Breast epithelium (tissue), 3 donors: ENCODE data around the gene WNT3.

Experiments used
- POLR2A ChIP-seq: fragments of 450-650 bp; IDR thresholded peaks from one replicate; pipeline ENCODE4 v1.6.1; 2016; ENCODE audit warnings: antibody characterized with exemption, mild to moderate bottlenecking, moderate library complexity
- POLR2AphosphoS5 ChIP-seq, 3 donors: sonication (generic); formaldehyde crosslinking; IDR thresholded peaks; one replicate each; pipeline ENCODE4 v1.6.1; 2017; ENCODE audit warnings: antibody characterized with exemption in 3 of 3
- TF ChIP-seq, protein P1 (sequence below), 3 donors: fragments of 450-650 bp; IDR thresholded peaks; one replicate each; pipeline ENCODE4 v1.5.1; 2016 to 2017; ENCODE audit warnings: antibody characterized with exemption in 3 of 3, mild to moderate bottlenecking in 3 of 3, moderate library complexity in 3 of 3

GRCh38 chr17:46863383-46864121, 45.1 kb upstream of the WNT3 start:
- TF ChIP-seq POLR2A (no peak), POLR2AphosphoS5 (IDR thresholded peaks at IDR 0.05) (no peak)
- TF ChIP-seq, protein P1, sequence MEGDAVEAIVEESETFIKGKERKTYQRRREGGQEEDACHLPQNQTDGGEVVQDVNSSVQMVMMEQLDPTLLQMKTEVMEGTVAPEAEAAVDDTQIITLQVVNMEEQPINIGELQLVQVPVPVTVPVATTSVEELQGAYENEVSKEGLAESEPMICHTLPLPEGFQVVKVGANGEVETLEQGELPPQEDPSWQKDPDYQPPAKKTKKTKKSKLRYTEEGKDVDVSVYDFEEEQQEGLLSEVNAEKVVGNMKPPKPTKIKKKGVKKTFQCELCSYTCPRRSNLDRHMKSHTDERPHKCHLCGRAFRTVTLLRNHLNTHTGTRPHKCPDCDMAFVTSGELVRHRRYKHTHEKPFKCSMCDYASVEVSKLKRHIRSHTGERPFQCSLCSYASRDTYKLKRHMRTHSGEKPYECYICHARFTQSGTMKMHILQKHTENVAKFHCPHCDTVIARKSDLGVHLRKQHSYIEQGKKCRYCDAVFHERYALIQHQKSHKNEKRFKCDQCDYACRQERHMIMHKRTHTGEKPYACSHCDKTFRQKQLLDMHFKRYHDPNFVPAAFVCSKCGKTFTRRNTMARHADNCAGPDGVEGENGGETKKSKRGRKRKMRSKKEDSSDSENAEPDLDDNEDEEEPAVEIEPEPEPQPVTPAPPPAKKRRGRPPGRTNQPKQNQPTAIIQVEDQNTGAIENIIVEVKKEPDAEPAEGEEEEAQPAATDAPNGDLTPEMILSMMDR (IDR thresholded peaks at IDR 0.05): no peak
